Endodermal cell (in vitro differentiated cells): ENCODE measurements around the gene SLC7A11. TPM values are rescaled to one million over a fixed set of nuclear protein-coding genes. Genes with fewer than 3 reads are reported as not detected.

Source experiments
- DNase-seq: peaks from one replicate; pipeline ENCODE4 v3.0.0-alpha.2; 2017
- H3K27ac ChIP-seq: 2 replicates; pipeline ENCODE4 v1.5.1; 2013; ENCODE audit warnings: mild to moderate bottlenecking, low read depth, low read length, moderate library complexity
- H3K27me3 ChIP-seq: 2 replicates; pipeline ENCODE4 v1.6.1; 2013; ENCODE audit warnings: mild to moderate bottlenecking, low read length, moderate library complexity; ENCODE audit not compliant: insufficient read depth, control insufficient read depth, poor library complexity, severe bottlenecking
- H3K36me3 ChIP-seq: 2 replicates; pipeline ENCODE4 v1.7.0; 2013; ENCODE audit warnings: mild to moderate bottlenecking, low read length, moderate library complexity; ENCODE audit not compliant: control insufficient read depth, insufficient read depth
- H3K4me1 ChIP-seq: one replicate; pipeline ENCODE4 v1.7.0; 2013; ENCODE audit warnings: low read length; ENCODE audit not compliant: control insufficient read depth, insufficient read depth
- H3K4me3 ChIP-seq: 2 replicates; pipeline ENCODE4 v1.5.1; 2013; ENCODE audit warnings: mild to moderate bottlenecking, low read length, moderate library complexity
- H3K9ac ChIP-seq: 2 replicates; pipeline ENCODE4 v1.6.1; 2013; ENCODE audit warnings: mild to moderate bottlenecking, low read length, moderate library complexity; ENCODE audit not compliant: poor library complexity, severe bottlenecking; ENCODE audit errors: extremely low read depth
- H3K9me3 ChIP-seq: 2 replicates; pipeline ENCODE4 v1.6.1; 2013; ENCODE audit warnings: mild to moderate bottlenecking, low read length, moderate library complexity; ENCODE audit not compliant: control insufficient read depth
- H3K27ac Mint-ChIP-seq: 2 replicates; pipeline ENCODE4 v1.8.0; 2020; ENCODE audit warnings: mixed read lengths
- H3K27me3 Mint-ChIP-seq: 2 replicates; pipeline ENCODE4 v1.8.0; 2021; ENCODE audit warnings: mild to moderate bottlenecking, mixed read lengths; ENCODE audit not compliant: insufficient read depth
- H3K36me3 Mint-ChIP-seq: 2 replicates; pipeline ENCODE4 v1.8.0; 2020; ENCODE audit warnings: low read depth, mixed read lengths
- H3K4me1 Mint-ChIP-seq: 2 replicates; pipeline ENCODE4 v1.8.0; 2020; ENCODE audit warnings: mixed read lengths
- H3K4me3 Mint-ChIP-seq: 2 replicates; pipeline ENCODE4 v1.8.0; 2020; ENCODE audit warnings: mild to moderate bottlenecking, moderate library complexity, mixed read lengths
- H3K9me3 Mint-ChIP-seq: 2 replicates; pipeline ENCODE4 v1.8.0; 2020; ENCODE audit warnings: mild to moderate bottlenecking, mixed read lengths
- WGBS, 2 experiments: methylation state at CpG; one replicate each; pipeline versions ENCODE4 v1.1.5 to v1.1.7; 2013; ENCODE audit warnings: missing lambda C conversion rate in 2 of 2, mixed read lengths in 1 of 2; ENCODE audit not compliant: insufficient coverage in 1 of 2, insufficient read length in 1 of 2; 5-methylcytosine and 5-hydroxymethylcytosine counted together
- total RNA-seq, 2 donors: library from RNA; stranded (reverse); fragmentation: NEBNext Ultra II Directional in 1 of 2; extraction: Animal tissue kit (Norgen Biotek cat#: 25700) in 1 of 2; gene quantifications; 2 replicates in 1 of 2; 3 replicates in 1 of 2; pipeline ENCODE4 v1.2.1, GENCODE V29; 2021
- TF ChIP-seq, protein P1 (sequence below): fragments of 200-600 bp; sonication (generic); conservative IDR thresholded peaks from 2 replicates; pipeline ENCODE4 v1.5.0; 2021; ENCODE audit warnings: antibody characterized with exemption, mild to moderate bottlenecking

SLC7A11 gene
- total RNA-seq, 2 donors from 2014 or later, result 4.6 to 5.4 TPM

DNA sequence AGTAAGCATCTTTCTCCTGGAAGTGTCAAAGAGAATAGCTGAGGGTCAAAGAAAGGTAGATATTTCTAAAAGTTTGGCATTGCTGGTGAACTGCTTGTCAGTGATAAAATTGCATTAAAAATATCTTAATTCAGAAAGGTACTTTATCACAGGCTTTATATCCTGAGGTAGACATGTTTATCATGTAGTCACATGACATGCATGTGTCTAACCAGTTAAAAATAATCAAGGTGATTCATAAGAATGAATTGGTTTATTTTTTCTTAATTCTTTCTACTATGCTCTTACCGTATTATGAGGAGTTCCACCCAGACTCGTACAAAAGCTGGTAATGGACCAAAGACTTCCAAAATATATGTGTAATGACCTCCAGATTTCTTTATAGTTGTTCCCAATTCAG, 6.1 kb downstream of the SLC7A11 start:
- Histone ChIP-seq H3K27ac (no peak overlapping the region), H3K36me3 (no peaks in the 10 kb centered on the region), H3K9ac (no peak overlapping the region)

DNA sequence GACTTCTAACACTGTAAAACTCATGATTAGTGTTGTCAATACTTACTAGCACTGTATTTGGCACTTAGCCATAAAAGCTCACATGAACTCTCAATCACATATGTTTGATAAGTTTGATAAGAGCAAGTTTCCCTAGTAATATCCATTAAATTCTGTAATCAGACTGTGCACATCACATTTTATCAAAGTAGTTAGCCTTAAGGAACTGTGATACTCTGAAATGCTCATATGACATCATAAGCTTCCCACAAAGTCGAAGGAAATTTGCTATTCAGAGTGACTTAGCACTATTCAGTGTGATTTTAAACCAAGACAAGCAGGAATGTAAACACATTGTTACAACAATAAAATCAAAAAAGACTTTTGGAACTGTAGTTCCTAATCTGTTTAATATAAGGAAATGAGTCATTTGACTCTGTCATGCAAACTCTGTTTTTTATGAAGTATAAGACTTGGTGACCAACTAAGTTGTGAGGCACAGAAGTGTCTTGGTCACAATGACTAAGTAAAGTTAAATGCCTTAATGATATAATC, 6.7 kb downstream of the SLC7A11 start:
- TF ChIP-seq, protein P1, sequence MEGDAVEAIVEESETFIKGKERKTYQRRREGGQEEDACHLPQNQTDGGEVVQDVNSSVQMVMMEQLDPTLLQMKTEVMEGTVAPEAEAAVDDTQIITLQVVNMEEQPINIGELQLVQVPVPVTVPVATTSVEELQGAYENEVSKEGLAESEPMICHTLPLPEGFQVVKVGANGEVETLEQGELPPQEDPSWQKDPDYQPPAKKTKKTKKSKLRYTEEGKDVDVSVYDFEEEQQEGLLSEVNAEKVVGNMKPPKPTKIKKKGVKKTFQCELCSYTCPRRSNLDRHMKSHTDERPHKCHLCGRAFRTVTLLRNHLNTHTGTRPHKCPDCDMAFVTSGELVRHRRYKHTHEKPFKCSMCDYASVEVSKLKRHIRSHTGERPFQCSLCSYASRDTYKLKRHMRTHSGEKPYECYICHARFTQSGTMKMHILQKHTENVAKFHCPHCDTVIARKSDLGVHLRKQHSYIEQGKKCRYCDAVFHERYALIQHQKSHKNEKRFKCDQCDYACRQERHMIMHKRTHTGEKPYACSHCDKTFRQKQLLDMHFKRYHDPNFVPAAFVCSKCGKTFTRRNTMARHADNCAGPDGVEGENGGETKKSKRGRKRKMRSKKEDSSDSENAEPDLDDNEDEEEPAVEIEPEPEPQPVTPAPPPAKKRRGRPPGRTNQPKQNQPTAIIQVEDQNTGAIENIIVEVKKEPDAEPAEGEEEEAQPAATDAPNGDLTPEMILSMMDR, result no peak
- Mint-ChIP-seq H3K4me1 (peaks cover 15% of the 10 kb centered on the region), H3K4me3 (no peak overlapping the region), H3K27ac (peak overlapping the region; percentile 66), H3K27me3 (no peaks in the 10 kb centered on the region), H3K36me3 (peaks cover 5% of the 10 kb centered on the region), H3K9me3 (no peaks in the 10 kb centered on the region)
- Histone ChIP-seq H3K4me1 (peaks cover 5% of the 10 kb centered on the region), H3K4me3 (no peak overlapping the region), H3K27me3 (no peaks in the 10 kb centered on the region), H3K27ac (no peak overlapping the region), H3K9ac (no peak overlapping the region), H3K36me3 (no peaks in the 10 kb centered on the region), H3K9me3 (no peaks in the 10 kb centered on the region)
- DNase-seq, result no peak
- 86% methylated on average over 1 of the region's 1 CpG; no CpG with 5 or more reads in 1 of the 2 experiments for WGBS, 2 experiments

More for the DNA sequence above, 6.1 kb downstream of the SLC7A11 start:
- Mint-ChIP-seq H3K27ac (peak overlapping the region; percentile 72), H3K9me3 (no peaks in the 10 kb centered on the region), H3K36me3 (peaks cover 5% of the 10 kb centered on the region), H3K4me3 (no peak overlapping the region), H3K27me3 (no peaks in the 10 kb centered on the region), H3K4me1 (peaks cover 13% of the 10 kb centered on the region)
- TF ChIP-seq, protein P1, result no peak
- Histone ChIP-seq H3K4me1 (peaks cover 5% of the 10 kb centered on the region), H3K9me3 (no peaks in the 10 kb centered on the region), H3K4me3 (no peak overlapping the region), H3K27me3 (no peaks in the 10 kb centered on the region)
- no peak for DNase-seq
- WGBS, 2 experiments, result 90 to 100% methylated on average over 2 of the region's 2 CpGs

DNA sequence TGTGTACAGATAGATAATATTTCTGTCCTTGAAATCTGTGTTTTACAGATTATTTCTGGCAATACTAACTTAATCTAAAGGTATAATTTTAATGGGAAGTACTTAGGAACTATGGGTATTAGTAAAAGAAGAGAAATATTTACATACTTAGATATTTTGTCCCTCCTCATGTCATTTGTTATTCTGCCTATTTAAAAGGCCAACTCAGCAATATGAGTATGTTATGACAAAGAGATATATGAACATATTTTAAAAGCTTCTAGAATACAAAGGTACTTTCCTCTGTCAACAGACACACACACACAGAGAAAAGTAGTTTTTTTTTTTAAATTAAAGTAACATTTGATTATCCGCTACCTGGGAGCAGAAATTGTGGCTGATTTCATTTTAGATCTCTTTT, 7.9 kb downstream of the SLC7A11 start:
- no peaks in the 10 kb centered on the region for H3K9me3 ChIP-seq
- H3K27ac Mint-ChIP-seq, result no peak overlapping the region
- no peaks in the 10 kb centered on the region for H3K9me3 Mint-ChIP-seq
- TF ChIP-seq, protein P1, result no peak
- no peak overlapping the region for H3K4me3 Mint-ChIP-seq
- no peak overlapping the region for H3K9ac ChIP-seq
- no peak for DNase-seq
- H3K27me3 Mint-ChIP-seq, result no peaks in the 10 kb centered on the region
- peaks cover 5% of the 10 kb centered on the region for H3K4me1 ChIP-seq
- no peak overlapping the region for H3K27ac ChIP-seq
- no peaks in the 10 kb centered on the region for H3K36me3 ChIP-seq
- no peaks in the 10 kb centered on the region for H3K27me3 ChIP-seq
- no peak overlapping the region for H3K4me3 ChIP-seq
- H3K4me1 Mint-ChIP-seq, result peaks cover 20% of the 10 kb centered on the region
- H3K36me3 Mint-ChIP-seq, result peaks cover 5% of the 10 kb centered on the region
- 100% methylated on average over 1 of the region's 1 CpG; no CpG with 5 or more reads in 1 of the 2 experiments for WGBS, 2 experiments
